ENCODE data around the gene FAM210A. TPM values are rescaled to one million over a fixed set of nuclear protein-coding genes. Genes with fewer than 3 reads are reported as not detected.

The FAM210A gene
- total and polyA plus RNA-seq, 2 experiments from 2014 or later = 17.2 to 17.9 TPM

DNA sequence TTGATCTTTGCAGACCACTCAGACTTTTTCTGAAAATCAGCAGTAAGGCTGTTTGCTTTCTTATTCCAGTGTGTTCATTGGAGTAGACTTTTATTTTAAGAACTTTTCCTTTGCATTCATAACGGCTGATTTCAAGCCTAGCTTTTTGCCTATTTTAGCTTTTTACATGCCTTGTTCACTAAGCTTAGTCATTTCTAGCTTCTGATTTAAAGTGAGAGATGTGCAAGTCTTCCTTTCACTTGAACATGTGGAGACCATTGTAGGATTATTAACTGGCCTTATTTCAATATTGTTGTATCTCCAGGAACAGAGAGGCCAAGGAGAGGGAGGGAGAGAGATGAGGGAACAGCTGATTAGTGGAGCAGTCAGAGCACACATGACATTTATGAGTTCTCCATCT, 32.3 kb upstream of the FAM210A start:
- no peak overlapping the region for H2AFZ ChIP-seq
- H3K4me1 ChIP-seq (ENCODE audit: insufficient read depth) = no peaks in the 10 kb centered on the region
- Mint-ChIP-seq H3K4me3 (no peak overlapping the region), H3K36me3 (ENCODE audit: low read depth) (peaks cover 68% of the 10 kb centered on the region), H3K4me1 (no peaks in the 10 kb centered on the region), H3K27ac (no peak overlapping the region), H3K9me3 (peaks cover under 1% of the 10 kb centered on the region; the same call in 1 of the 3 replicates), H3K27me3 (ENCODE audit: insufficient read depth, low read depth, poor library complexity) (no peaks in the 10 kb centered on the region)
- H4K20me1 ChIP-seq (replicated peaks; ENCODE audit: insufficient read depth) = no peaks in the 10 kb centered on the region
- H3K27me3 ChIP-seq (ENCODE audit: insufficient read depth) = no peaks in the 10 kb centered on the region
- ATAC-seq (no peak), DNase-seq (ENCODE audit: low spot score) (no peak)
- no peaks in the 10 kb centered on the region for H3K9me2 ChIP-seq (ENCODE audit: insufficient read depth)
- H3K27ac ChIP-seq (ENCODE audit: low read depth) = no peak overlapping the region
- TF ChIP-seq CREB1 (CRISPR knock-in tag; IDR thresholded peaks at IDR 0.05; ENCODE audit: low read depth) = no peak
- no peak for TF ChIP-seq POLR2AphosphoS5 (IDR thresholded peaks at IDR 0.05; ENCODE audit: low read depth)
- TF ChIP-seq ZNF462 (CRISPR knock-in tag; IDR thresholded peaks at IDR 0.05) = no peak
- TF ChIP-seq ETS1 (IDR thresholded peaks at IDR 0.05) = no peak
- TF ChIP-seq ZNF114 (CRISPR knock-in tag; IDR thresholded peaks at IDR 0.05) = no peak
- no peak for TF ChIP-seq STAT1 (IDR thresholded peaks at IDR 0.05; ENCODE audit: unreplicated experiment)
- H3K4me2 ChIP-seq = no peak overlapping the region
- H3K4me3 ChIP-seq = no peak overlapping the region
- peaks cover 19% of the 10 kb centered on the region for H3K36me3 ChIP-seq (ENCODE audit: insufficient read depth)
- H3K79me2 ChIP-seq (replicated peaks; ENCODE audit: insufficient read depth) = no peaks in the 10 kb centered on the region
- H3F3A ChIP-seq (replicated peaks; ENCODE audit: low read depth) = no peaks in the 10 kb centered on the region

Data from GM23338 (cell line).